Measurements from ENCODE around the gene MUC5B. TPM values are rescaled to one million over a fixed set of nuclear protein-coding genes. Genes with fewer than 3 reads are reported as not detected.

MUC5B gene
- total and polyA plus RNA-seq, 2 donors (not counting 3 experiments of a cell fraction or from before 2014, with no cell fraction given) = not detected

DNA sequence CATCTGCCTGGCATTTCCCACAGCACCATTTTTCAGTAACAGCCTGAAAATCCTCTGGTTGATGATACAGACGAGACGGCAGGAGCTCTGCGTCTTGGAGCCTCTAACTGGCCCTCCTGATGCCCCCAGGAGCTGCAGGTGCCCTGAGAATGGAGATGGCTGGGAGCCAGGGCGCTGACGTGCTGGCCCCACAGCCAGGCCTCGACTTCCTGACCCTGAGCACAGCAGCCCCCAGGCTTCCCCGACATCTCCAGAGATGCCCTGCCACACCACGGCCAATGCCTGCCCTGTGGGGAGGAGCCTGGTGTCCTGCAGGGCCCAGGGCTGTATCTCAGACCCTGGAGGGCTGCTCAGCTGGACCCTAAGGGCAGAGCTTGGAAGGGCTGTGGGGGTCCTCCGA is 65.1 kb downstream of the MUC5B start:
- H3K4me1 ChIP-seq (ENCODE audit: control insufficient read depth, extremely low read depth, insufficient read depth, low read length) = no peaks in the 10 kb centered on the region
- H3K27me3 ChIP-seq (ENCODE audit: control insufficient read depth in 2 of 2, insufficient read depth in 2 of 2, low read length in 2 of 2) = no peaks in the 10 kb centered on the region
- no peak overlapping the region for H3K4me2 ChIP-seq (ENCODE audit: insufficient read depth, low read length)
- BruUV-seq (replicated peaks) = no TSS peak
- dilution Hi-C loops (cut with MboI; ENCODE audit: extremely low pct_ligation_motif_present, low sequenced_read_pairs) (no loop called here), intact Hi-C loops (cut with micrococcal nuclease) (no loop called here)
- H2AFZ ChIP-seq (ENCODE audit: low read depth, low read length) = no peak overlapping the region
- H3K9me3 ChIP-seq (replicated peaks; ENCODE audit: control insufficient read depth, insufficient read depth, low read length) = no peaks in the 10 kb centered on the region
- TF ChIP-seq EZH2 (IDR thresholded peaks at IDR 0.05; ENCODE audit: borderline replicate concordance, low read depth, low read length, severe bottlenecking) = no peak
- no peak for TF ChIP-seq POLR2AphosphoS5 (IDR thresholded peaks at IDR 0.05; ENCODE audit: insufficient read depth, low read depth, low read length)
- TF ChIP-seq JUN (IDR thresholded peaks at IDR 0.05; ENCODE audit: borderline replicate concordance, insufficient read depth, insufficient read length, low read depth) = no peak
- TF ChIP-seq POLR2A (IDR thresholded peaks at IDR 0.05; ENCODE audit: low read depth, low read length) = no peak
- TF ChIP-seq, protein P1, sequence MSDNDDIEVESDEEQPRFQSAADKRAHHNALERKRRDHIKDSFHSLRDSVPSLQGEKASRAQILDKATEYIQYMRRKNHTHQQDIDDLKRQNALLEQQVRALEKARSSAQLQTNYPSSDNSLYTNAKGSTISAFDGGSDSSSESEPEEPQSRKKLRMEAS (IDR thresholded peaks at IDR 0.05; ENCODE audit: insufficient read depth, insufficient read length) = no peak
- TF ChIP-seq FOS (IDR thresholded peaks at IDR 0.05; ENCODE audit: borderline replicate concordance, insufficient read depth, low read length) = no peak
- TF ChIP-seq MYC (IDR thresholded peaks at IDR 0.05; ENCODE audit: low read depth, low read length) = no peak
- TF ChIP-seq GATA2 (IDR thresholded peaks at IDR 0.05; ENCODE audit: insufficient read depth, insufficient read length, low read depth, low read length) = no peak
- TF ChIP-seq, protein P2, sequence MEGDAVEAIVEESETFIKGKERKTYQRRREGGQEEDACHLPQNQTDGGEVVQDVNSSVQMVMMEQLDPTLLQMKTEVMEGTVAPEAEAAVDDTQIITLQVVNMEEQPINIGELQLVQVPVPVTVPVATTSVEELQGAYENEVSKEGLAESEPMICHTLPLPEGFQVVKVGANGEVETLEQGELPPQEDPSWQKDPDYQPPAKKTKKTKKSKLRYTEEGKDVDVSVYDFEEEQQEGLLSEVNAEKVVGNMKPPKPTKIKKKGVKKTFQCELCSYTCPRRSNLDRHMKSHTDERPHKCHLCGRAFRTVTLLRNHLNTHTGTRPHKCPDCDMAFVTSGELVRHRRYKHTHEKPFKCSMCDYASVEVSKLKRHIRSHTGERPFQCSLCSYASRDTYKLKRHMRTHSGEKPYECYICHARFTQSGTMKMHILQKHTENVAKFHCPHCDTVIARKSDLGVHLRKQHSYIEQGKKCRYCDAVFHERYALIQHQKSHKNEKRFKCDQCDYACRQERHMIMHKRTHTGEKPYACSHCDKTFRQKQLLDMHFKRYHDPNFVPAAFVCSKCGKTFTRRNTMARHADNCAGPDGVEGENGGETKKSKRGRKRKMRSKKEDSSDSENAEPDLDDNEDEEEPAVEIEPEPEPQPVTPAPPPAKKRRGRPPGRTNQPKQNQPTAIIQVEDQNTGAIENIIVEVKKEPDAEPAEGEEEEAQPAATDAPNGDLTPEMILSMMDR (IDR thresholded peaks at IDR 0.05; ENCODE audit: extremely low read depth in 1 of 2, insufficient read depth in 1 of 2, low read depth in 1 of 2, low read length in 2 of 2) = no peak
- no peak overlapping the region for H3K27ac ChIP-seq (ENCODE audit: insufficient read depth, low read depth, low read length)
- ChIA-PET CTCF (no interaction called here), POLR2A (no interaction called here)
- peaks cover 3 to 52% of the 10 kb centered on the region in 2 experiments for H3K36me3 ChIP-seq (ENCODE audit: control insufficient read depth in 2 of 2, extremely low read depth in 1 of 2, insufficient read depth in 2 of 2, low read length in 2 of 2)
- DNase-seq (ENCODE audit: low read depth, low spot score) (no peak), FAIRE-seq (no peak)
- no peak overlapping the region for H3K4me3 ChIP-seq (replicated peaks in 1 of 3; ENCODE audit: insufficient read depth in 1 of 3, low read depth in 1 of 3, low read length in 3 of 3)
- no peak overlapping the region for H3K9ac ChIP-seq (replicated peaks; ENCODE audit: extremely low read depth, insufficient read depth, low read length)
- H4K20me1 ChIP-seq (replicated peaks; ENCODE audit: control insufficient read depth, extremely low read depth, insufficient read depth, low read length) = no peaks in the 10 kb centered on the region
- no peaks in the 10 kb centered on the region for H3K9me1 ChIP-seq (replicated peaks; ENCODE audit: control insufficient read depth, extremely low read depth, insufficient read depth, low read length)
- H3K79me2 ChIP-seq (ENCODE audit: control insufficient read depth, insufficient read depth, low read length) = peaks cover 4% of the 10 kb centered on the region

Data from endothelial cell of umbilical vein (primary cell).